B cell (primary cell): Measurements from ENCODE around the gene GKAP1. TPM values are rescaled to one million over a fixed set of nuclear protein-coding genes. Genes with fewer than 3 reads are reported as not detected.

Experiments
- ATAC-seq: fragments of 200-7000 bp; cut with Tn5 transposase; one replicate; pipeline ENCODE4 v1.10.0; 2021; ENCODE audit warnings: low read depth, mild to moderate bottlenecking, moderate number of reproducible peaks, moderate library complexity
- CTCF ChIA-PET: fragments of 350-600 bp; sonication (Branson Sonifier 250); formaldehyde crosslinking; loops from one replicate; lab custom pipeline; 2021; ENCODE audit warnings: antibody characterized with exemption, inconsistent platforms; lab: Charles Lee
- POLR2A ChIA-PET: fragments of 350-600 bp; sonication (Branson Sonifier 250); formaldehyde crosslinking; loops from one replicate; lab custom pipeline; 2021; ENCODE audit warnings: antibody characterized with exemption; lab: Charles Lee
- DNase-seq: peaks from one replicate; pipeline ENCODE4 v3.0.0; 2013
- H2AFZ ChIP-seq: 2 replicates; pipeline ENCODE4 v1.6.1; 2012; ENCODE audit warnings: mild to moderate bottlenecking, low read depth, low read length; ENCODE audit not compliant: insufficient read depth, poor library complexity, severe bottlenecking
- H3K27ac ChIP-seq, 2 donors: 1 replicate in 1 of 2; 2 replicates in 1 of 2; pipeline ENCODE4 v1.5.1; 2012 to 2013; ENCODE audit warnings: low read length in 2 of 2, mild to moderate bottlenecking in 2 of 2, moderate library complexity in 1 of 2
- H3K27me3 ChIP-seq, 4 experiments: fragments of 200-600 bp in 1 of 4; sonication (generic) in 1 of 4; replicated peaks in 1 of 4; 1 replicate in 2 of 4; 2 replicates in 2 of 4; pipeline versions ENCODE4 v1.6.1 to v1.7.0; 2013 to 2016; ENCODE audit warnings: low read length in 3 of 4, mild to moderate bottlenecking in 2 of 4, mixed read lengths in 1 of 4, moderate library complexity in 1 of 4; ENCODE audit not compliant: insufficient read depth in 4 of 4, control insufficient read depth in 3 of 4; ENCODE audit errors: control extremely low read depth in 1 of 4
- H3K36me3 ChIP-seq, 2 experiments: replicated peaks in 1 of 2; 1 replicate in 1 of 2; 2 replicates in 1 of 2; pipeline versions ENCODE4 v1.6.1 to v1.7.1; 2013; ENCODE audit warnings: low read length in 1 of 2; ENCODE audit not compliant: insufficient read depth in 2 of 2, control insufficient read depth in 1 of 2; ENCODE audit errors: control extremely low read depth in 1 of 2, extremely low read depth in 1 of 2
- H3K4me1 ChIP-seq, 2 donors: fragments of 200-600 bp in 1 of 2; sonication (generic) in 1 of 2; 1 replicate in 1 of 2; 2 replicates in 1 of 2; pipeline versions ENCODE4 v1.5.1 to v1.6.1; 2013 to 2017; ENCODE audit warnings: low read length in 2 of 2; ENCODE audit not compliant: control insufficient read depth in 2 of 2, insufficient read depth in 2 of 2
- H3K4me2 ChIP-seq: replicated peaks from 2 replicates; pipeline ENCODE3; 2012; ENCODE audit warnings: mild to moderate bottlenecking, low read depth, low read length; ENCODE audit not compliant: poor library complexity, severe bottlenecking
- H3K4me3 ChIP-seq, 5 experiments: fragments of 200-600 bp in 1 of 5; sonication (generic) in 1 of 5; 1 replicate in 3 of 5; 2 replicates in 2 of 5; pipeline versions ENCODE4 v1.5.1 to v1.7.0; 2011 to 2016; ENCODE audit warnings: low read length in 4 of 5, mild to moderate bottlenecking in 4 of 5, low read depth in 2 of 5, control low read depth in 1 of 5, moderate library complexity in 1 of 5; ENCODE audit not compliant: insufficient read depth in 1 of 5; ENCODE audit errors: control extremely low read depth in 1 of 5, extremely low read depth in 1 of 5
- H3K79me2 ChIP-seq: fragments of 200-600 bp; sonication (generic); one replicate; pipeline ENCODE4 v1.6.0; 2016; ENCODE audit warnings: low read length; ENCODE audit not compliant: control insufficient read depth, insufficient read depth
- H3K9ac ChIP-seq: fragments of 200-600 bp; sonication (generic); 2 replicates; pipeline ENCODE4 v1.6.1; 2017; ENCODE audit warnings: mild to moderate bottlenecking, low read length, moderate library complexity
- H3K9me3 ChIP-seq, 3 donors: one replicate each; pipeline versions ENCODE4 v1.6.1 to v1.7.1; 2013; ENCODE audit warnings: low read length in 2 of 3; ENCODE audit not compliant: control insufficient read depth in 2 of 3, insufficient read depth in 1 of 3; ENCODE audit errors: control extremely low read depth in 1 of 3
- H4K20me1 ChIP-seq: 2 replicates; pipeline ENCODE4 v1.6.0; 2012; ENCODE audit warnings: mild to moderate bottlenecking, low read length; ENCODE audit not compliant: insufficient read depth, control insufficient read depth, poor library complexity, severe bottlenecking
- H3K27ac Mint-ChIP-seq: one replicate; pipeline ENCODE4 v1.8.0; 2021; ENCODE audit warnings: mixed read lengths
- H3K27me3 Mint-ChIP-seq: one replicate; pipeline ENCODE4 v1.8.0; 2021; ENCODE audit warnings: mixed read lengths
- H3K4me1 Mint-ChIP-seq: one replicate; pipeline ENCODE4 v1.8.0; 2021; ENCODE audit warnings: mixed read lengths
- H3K4me3 Mint-ChIP-seq: one replicate; pipeline ENCODE4 v1.8.0; 2021; ENCODE audit warnings: mixed read lengths
- H3K9me3 Mint-ChIP-seq: one replicate; pipeline ENCODE4 v1.8.0; 2022; ENCODE audit warnings: mixed read lengths; ENCODE audit not compliant: insufficient read depth
- CTCF ChIP-seq: fragments of 200-600 bp; IDR thresholded peaks from one replicate; pipeline ENCODE4 v1.8.0; 2022; ENCODE audit warnings: antibody characterized with exemption, mild to moderate bottlenecking
- EZH2 ChIP-seq: IDR thresholded peaks from 2 replicates; pipeline ENCODE4 v1.6.1; 2012; ENCODE audit warnings: borderline replicate concordance, low read depth, mild to moderate bottlenecking, moderate library complexity, low read length; ENCODE audit not compliant: insufficient read depth, poor library complexity, severe bottlenecking
- intact Hi-C: fragments of 100-400 bp; cut with micrococcal nuclease; formaldehyde crosslinking; loops from one replicate; pipeline ENCODE4 v1.10.0; 2022
- polyA plus RNA-seq: library from polyadenylated mRNA; depleted of rRNA; stranded (reverse); fragments of >200 nt; gene quantifications from 2 replicates; pipeline ENCODE4 v1.2.3, GENCODE V29; 2012
- total RNA-seq, 2 donors: library from RNA; stranded (reverse); fragments of 120-200 nt in 1 of 2; gene quantifications; 1 replicate in 1 of 2; 2 replicates in 1 of 2; pipeline versions ENCODE4 v1.2.3 to v1.2.4, GENCODE V29; 2013 to 2022

The GKAP1 gene
- total and polyA plus RNA-seq, 2 donors (not counting 1 experiment from before 2014, with no cell fraction given), result 2.7 to 23.1 TPM

GRCh38 chr9:83721509-83721908, 96.1 kb downstream of the GKAP1 start:
- intact Hi-C loops, result no loop called here
- H3K27ac ChIP-seq, result no peak overlapping the region
- Mint-ChIP-seq H3K9me3 (no peaks in the 10 kb centered on the region), H3K4me1 (no peaks in the 10 kb centered on the region), H3K4me3 (no peak overlapping the region), H3K27me3 (peaks cover 9% of the 10 kb centered on the region), H3K27ac (no peak overlapping the region)
- H3K9me3 ChIP-seq, result peaks cover 3 to 12% (median 4%) of the 10 kb centered on the region in 3 donors
- H4K20me1 ChIP-seq, result no peaks in the 10 kb centered on the region
- H3K27me3 ChIP-seq, result no peaks in the 10 kb centered on the region
- H3K4me3 ChIP-seq, result no peak overlapping the region
- ATAC-seq (no peak), DNase-seq (no peak)
- no peak overlapping the region for H2AFZ ChIP-seq
- no peaks in the 10 kb centered on the region for H3K4me1 ChIP-seq
- no peak overlapping the region for H3K4me2 ChIP-seq
- no peak for TF ChIP-seq EZH2
- TF ChIP-seq CTCF, result no peak
- POLR2A ChIA-PET, result no interaction called here
- H3K9ac ChIP-seq, result no peak overlapping the region
- H3K36me3 ChIP-seq, result no peaks in the 10 kb centered on the region
- no peaks in the 10 kb centered on the region for H3K79me2 ChIP-seq
- CTCF ChIA-PET, result no interaction called here

- no peaks in the 10 kb centered on the region for H3K9me3 Mint-ChIP-seq
- intact Hi-C loops, result no loop called here
- no peak overlapping the region for H3K4me2 ChIP-seq
- peaks cover 4% of the 10 kb centered on the region for H3K4me1 Mint-ChIP-seq
- no peak for TF ChIP-seq CTCF
- TF ChIP-seq EZH2, result no peak
- H4K20me1 ChIP-seq, result no peaks in the 10 kb centered on the region
- POLR2A ChIA-PET, result no interaction called here
- DNase-seq (no peak), ATAC-seq (no peak)
- H3K4me1 ChIP-seq, result no peaks in the 10 kb centered on the region
- CTCF ChIA-PET, result no interaction called here
- no peaks in the 10 kb centered on the region for H3K36me3 ChIP-seq
- H3K27me3 ChIP-seq, result no peaks in the 10 kb centered on the region
- H3K4me3 ChIP-seq, result no peak overlapping the region
- no peak overlapping the region for H2AFZ ChIP-seq
- H3K9ac ChIP-seq, result no peak overlapping the region
- H3K27ac ChIP-seq, result no peak overlapping the region
- no peaks in the 10 kb centered on the region for H3K9me3 ChIP-seq
- H3K27me3 Mint-ChIP-seq, result no peaks in the 10 kb centered on the region
- H3K79me2 ChIP-seq, result no peaks in the 10 kb centered on the region
- H3K27ac Mint-ChIP-seq, result no peak overlapping the region
- no peak overlapping the region for H3K4me3 Mint-ChIP-seq
Observed at GRCh38 chr9:83715794-83716193, 101.8 kb downstream of the GKAP1 start.
